ENCODE measurements around the gene ROBO1.

The ROBO1 gene

DNA sequence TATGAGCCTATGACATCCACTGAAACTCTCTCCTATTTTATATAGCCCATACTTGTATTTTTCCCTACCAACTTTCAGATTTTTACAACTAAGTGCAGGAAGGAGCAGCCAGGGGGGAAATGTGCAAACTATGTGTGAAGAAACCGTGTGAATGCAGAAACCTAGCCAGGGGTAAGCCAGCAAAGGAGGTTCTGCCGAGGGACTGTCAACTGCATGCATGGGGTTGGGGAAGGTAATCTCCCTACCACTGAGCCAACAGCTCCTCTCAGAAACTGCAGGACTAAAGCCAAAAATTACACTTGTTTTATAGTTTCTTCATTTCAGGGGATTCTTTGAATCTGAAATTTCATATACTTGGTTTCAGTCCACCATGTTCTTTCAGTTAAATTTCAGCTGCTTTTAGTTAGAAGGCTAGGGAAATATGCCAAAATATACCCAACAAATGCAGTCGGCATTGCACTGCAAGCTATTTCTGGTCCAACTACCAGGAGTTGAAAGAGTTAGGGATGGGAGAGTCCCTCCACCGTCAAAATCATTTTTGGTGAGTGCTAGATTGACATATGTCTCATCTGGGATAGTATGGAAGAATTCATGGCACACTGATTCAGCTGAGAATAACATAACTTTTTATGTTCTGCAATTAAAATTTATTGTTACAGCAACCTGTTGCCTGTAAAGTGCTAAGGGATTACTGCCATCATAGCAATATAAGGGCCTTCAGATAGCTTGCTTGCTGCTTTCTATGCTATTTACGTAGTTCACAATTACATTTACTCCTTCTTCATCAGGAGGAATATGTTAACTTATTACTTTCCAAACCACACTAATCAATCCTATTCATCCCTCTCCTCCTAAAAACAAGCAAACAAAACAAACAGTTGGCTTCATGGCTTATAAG, 904.2 kb downstream of the ROBO1 start:
- DNase-seq = no peak

DNA sequence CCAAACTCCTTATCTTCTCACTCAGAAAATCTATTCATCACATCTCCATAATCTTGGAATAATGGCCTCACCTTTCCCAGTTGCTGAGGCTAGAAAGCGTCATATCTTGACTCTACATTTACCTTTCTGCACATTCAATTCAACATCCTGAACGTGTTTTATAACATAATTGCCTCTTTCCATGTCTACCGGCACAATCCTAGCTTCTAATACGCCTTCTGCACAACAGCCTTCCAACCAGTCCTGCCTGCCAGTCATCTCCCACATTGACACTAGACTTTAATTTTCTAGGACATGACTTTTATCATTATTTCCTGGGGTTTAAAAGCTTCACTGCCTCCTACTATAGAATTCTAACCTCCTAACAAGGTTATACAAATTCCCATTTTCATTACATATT, 906.6 kb downstream of the ROBO1 start:
- no peak for DNase-seq

DNA sequence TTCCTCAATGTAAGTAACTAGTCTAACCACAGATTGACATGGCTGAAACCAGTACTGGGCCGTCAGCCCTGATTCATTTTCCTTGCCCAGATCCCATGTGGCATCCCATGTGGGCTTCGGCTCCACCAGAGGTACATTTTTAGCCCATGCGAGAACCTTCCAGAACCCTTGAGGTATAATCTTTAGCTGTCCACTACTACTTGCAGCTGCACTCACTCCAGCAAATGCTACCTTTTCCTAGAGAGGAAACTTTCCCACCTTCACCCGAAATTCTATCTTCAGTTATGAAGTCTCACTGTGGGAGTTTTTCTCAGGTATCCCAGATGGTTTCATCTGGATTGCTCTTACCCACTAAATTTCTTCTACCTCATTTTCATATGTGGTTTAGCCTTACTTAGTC, 907.2 kb downstream of the ROBO1 start:
- no peak for DNase-seq

DNA sequence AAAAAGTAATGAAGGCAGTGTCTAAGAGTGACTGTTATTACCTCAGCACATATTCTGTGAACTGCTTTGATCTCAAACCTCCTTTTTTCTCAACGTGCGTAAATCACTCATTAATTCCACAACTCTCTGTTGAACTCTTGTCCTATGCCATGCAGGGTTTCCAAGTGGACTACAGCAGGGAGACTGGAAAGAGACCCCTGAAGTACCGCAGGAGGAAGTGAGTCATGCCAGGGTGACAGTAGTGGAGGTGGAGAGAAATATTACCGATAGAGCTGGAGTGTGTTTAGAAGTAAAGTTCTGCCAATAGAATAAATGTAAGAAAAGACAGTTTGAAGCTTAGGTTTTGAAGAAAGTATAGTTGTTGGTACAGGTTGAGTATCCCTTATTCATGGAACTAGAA, 908.9 kb downstream of the ROBO1 start:
- no peak for DNase-seq

DNA sequence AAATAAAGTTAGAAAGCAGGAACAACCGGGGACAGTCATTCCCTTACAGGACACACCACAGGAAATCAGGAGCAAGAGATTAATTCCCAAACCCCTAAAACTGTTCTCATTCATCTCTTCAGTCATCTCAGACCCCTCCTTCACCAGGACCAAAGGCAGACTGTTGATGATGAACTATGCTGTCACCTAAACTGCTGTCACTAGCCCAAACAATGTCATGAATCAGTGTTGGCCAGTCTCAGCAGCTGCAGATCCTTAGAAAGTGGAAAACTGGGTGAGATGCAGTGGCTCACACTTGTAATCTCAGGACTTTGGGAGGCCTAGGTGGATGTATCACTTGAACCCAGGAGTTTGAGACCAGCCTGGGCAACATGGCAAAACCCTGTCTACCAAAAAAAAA, 909.6 kb downstream of the ROBO1 start:
- no peak for DNase-seq

DNA sequence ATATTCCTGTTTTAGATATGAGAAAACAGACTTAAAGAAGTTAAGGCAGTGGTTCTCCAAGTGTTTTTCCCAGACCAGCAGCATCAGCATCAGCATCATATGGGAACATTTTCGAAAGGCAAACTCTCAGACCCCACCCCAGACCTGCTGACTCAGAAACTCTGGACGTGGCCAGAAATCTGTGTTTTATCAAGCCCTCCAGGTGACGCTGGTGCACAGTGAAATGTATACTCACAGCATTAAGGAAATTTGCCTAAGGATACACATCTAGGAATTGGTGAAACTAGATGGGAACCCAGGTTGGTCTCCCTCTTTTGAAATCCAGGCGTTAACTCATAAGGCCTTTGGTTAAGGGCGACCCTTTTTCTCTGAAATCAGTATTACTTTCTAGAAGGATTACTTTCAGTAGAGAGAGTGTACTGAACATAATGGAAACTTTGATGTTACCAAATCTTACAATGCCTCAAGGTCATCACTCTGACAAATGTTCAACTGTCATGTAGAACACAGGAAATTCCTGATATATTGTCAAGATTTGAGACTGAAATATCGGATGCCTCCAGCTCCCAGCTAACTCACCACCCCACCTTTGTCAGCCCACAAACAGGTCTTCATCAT, 910.2 kb downstream of the ROBO1 start:
- DNase-seq = no peak

DNA sequence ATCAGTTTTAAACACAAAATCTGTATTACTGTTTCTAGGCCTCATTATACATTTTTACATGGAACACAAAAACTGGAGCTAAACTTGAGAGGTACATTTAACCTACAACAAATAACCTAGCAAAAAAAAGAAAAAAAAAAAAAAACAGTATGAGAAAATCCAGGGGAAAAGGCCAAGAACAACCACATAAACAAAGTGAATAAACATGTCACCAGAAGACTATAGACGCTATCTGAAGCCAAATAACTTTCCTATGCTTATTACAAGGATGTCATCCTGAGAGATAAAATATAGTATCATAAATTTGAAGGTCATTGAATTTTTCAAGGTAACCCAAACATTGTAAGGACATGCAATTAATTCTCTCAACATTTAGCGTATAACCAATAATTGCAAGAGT, 911.6 kb downstream of the ROBO1 start:
- no peak for DNase-seq

DNA sequence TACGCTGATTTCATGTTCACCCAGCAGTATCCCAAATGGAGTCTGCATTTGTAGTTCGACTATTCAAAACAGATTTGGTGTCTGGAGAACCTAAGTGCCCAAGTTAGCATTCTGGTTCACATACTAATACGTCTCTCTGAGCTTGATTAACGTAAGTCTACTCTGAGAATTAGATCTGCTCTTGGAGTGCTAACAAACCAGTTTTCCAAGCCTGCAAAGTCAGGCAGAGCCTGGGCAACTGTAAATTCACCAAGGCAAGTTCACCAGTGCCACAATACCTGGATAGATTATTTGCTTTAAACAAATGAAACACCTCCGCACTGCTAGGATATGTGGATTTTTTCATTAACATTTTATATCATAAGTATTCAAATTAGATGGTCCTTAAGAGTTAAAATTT, 912.6 kb downstream of the ROBO1 start:
- DNase-seq = no peak

DNA sequence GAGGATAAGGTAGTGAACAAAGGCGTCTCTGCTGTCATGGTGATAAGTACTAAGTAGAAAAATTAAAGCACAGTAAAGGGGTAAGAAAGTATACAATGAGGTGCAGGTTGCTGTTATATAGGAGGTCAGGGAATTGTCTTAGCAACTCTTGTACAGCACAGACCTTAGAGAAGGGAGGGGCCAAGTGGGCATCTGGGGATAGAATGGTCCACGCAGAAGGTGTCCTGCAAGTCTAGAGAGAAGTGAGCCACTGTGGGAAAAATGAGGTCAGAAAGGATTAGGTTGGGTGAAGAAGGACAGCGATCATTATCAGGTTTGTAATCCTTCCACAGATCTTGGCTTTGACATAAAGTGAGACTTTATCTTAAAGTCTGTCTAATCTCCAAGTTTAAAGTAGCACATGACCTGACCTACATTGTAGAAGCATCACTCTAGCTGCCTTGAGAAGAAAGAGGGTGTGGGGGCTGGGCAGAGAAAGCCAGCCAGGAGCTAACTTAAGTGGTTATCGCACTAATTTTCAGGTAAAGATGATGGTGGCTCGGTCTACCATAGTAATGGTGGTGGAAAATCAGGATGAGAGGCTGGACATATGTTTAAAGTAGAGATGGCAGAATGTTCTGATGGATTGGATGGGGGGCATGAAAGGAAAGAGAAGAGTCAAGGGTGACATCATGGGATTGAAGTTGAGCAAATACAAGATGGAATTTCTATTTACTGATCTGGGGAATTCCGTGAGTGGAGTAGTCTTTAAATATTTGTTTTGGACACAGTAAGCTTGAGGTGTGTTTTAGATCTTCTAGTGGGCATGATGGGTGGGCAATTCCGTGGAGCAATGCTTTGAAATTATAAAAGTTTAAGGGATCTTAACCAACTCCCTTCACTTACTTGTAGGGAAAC, 919.2 kb downstream of the ROBO1 start:
- no peak for DNase-seq

DNA sequence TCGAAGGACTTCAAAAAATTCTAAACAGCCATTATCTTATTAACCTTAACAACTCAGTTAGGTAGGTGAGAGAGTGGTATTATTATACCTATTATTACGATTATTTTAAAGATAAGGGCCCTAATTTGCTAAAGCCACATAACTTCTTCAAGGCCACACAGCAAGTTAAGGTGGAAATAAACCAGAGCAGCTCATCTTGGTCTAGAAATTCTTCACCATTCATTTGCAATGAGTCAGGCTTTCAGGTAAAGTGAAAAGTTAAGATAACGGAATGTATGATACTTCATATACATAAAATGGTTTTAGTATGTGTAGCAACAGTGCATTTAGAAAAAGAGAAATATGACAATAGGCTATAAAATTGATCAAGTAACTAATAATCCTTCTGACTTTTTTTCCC, 920.2 kb downstream of the ROBO1 start:
- DNase-seq = no peak

DNA sequence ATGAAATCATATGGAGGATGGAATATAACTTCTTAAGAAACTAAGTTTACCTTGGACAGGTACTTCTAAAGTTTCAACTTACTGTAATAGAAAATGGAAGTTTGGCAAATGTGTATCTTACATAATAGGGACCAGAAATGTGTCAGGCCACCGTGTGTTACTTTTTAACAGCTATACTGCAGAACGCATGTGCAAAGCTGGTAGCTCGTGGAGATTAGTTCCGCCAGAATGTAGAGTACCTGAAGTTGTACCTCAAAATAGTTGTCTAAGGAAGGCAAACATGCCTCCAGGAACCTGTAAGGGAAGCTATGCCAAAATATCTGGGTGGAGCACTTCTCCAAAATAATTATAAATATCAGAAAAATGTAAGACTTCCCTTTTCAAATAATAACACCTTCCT, 920.6 kb downstream of the ROBO1 start:
- no peak for DNase-seq

DNA sequence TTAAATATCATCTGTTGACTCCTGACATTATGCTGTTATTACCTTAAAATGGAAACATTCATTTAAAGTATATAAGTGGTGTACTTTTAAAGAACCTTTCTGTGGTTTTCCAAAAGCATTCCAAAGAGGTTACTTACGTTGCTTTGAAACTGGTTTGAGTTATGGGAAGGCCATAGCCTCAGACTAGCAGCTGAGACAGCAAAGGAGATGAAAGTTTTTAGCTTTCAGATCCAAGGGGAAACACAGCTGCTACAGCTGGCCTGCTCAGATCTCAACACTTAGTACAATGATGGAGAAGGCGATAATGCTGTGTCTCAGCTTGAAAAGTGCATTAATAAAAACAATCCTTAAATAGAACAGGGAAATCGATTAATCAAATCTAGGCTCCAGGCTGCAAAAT, 921.1 kb downstream of the ROBO1 start:
- DNase-seq = no peak

DNA sequence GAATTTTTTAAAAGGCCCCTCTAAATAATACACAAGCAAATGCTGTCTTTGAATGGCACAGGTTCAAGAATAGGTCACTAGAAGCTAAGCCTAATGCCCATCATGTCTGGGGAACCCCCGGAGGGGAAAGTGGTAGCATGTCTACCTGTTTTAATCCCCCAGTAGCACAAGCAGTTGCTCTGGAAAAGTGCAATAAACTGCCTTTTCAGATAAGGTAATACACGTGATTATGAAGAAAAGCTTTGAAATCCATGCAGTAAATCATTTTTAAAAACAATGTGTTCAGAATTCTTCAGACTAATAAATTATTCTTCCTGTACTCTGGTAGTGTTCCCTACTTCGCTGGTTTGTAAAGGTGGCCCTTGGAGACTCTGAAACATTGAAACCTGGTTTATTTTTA, 922.2 kb downstream of the ROBO1 start:
- DNase-seq = no peak

DNA sequence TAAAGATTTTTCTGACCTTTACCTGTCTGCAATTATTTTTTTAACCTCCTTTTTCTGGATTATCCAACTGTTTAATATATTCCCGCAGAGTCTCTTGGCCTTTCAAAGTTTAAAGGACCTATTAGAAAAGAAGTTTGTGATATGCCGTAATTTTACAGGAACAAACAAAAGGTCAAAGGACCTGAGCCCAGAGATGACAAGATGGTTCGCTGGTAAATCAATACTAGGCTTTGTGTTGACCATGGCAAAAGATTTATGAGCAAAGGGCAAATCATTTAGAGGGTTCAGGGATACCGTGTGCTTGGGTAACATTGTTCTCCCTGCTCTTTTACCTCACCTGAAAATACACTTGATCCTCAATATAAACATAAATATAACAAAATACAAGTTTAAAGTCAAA, 923.5 kb downstream of the ROBO1 start:
- DNase-seq = no peak

DNA sequence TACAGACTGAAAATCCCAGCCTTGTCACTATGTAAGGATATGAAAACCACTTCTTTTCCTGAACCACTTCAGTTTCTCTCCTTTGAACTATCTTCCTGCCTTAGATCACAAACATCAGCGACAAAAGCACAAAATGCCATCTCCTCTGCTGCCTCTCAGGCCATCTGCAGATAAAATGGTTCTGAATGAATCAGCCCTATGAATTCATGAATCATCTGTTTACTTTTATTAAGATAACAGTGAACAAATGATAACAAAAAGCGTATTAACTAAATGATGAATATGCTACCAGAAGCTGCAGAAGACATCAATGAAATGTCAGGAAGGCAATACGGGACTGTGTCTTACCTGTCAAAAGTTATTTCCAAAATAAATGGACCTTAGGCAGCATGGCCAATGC, 928.1 kb downstream of the ROBO1 start:
- DNase-seq = no peak

DNA sequence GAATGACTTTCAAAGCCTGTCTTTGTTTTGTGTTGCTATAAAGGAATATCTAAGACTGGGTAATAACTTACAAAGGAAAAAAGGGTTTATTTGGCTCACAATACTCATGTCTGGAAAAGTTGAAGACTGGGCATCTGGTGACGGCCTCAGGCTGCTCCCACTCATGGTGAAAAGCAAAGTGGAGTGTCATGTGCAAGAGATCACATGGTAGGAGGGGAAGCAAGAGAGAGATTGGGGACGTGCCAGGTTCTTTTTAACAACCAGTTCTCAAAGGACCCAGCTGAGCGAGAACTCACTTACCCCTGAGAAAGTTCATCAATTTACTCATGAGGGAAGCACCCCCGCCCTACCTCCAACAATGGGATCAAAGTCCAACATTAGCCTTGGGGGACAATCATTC, 929.4 kb downstream of the ROBO1 start:
- DNase-seq = no peak

DNA sequence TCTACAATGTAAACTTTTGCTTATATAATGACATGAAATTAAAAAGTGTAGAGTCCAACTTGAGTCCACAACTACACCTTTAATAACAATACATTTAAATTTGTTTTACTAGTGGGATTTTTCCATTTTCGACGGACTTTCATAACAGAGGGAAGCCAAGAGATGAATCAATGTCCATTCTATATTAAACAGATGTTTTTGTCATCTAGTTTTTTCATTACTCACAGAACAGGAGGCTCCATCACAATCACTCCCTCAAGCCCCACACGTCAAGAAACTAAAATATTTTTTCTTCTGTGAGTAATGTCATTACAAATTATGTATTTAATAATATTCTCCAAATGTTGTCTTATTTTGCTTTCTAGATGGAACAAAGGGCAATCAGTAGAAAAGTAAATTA, 932.9 kb downstream of the ROBO1 start:
- DNase-seq = no peak

DNA sequence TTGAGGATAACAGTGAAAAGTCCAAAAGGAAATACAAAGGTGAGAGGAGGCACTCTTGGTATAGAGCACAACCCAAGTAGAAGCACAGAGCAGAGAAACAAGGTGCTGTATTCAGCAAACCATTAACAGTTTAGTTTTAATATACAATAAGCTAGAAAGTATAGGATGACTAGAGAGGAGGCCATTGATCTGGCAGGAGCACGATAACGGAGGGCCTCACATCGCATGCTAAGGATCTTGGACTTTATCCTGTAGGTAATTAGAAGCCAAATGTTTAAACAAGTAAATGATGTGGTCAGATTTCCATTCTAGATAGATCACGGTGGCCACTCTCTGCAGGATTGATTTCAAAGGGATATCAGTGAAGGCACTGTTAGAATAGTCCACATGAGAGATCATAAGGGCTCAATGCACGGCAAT, 935.0 kb downstream of the ROBO1 start:
- no peak for DNase-seq

DNA sequence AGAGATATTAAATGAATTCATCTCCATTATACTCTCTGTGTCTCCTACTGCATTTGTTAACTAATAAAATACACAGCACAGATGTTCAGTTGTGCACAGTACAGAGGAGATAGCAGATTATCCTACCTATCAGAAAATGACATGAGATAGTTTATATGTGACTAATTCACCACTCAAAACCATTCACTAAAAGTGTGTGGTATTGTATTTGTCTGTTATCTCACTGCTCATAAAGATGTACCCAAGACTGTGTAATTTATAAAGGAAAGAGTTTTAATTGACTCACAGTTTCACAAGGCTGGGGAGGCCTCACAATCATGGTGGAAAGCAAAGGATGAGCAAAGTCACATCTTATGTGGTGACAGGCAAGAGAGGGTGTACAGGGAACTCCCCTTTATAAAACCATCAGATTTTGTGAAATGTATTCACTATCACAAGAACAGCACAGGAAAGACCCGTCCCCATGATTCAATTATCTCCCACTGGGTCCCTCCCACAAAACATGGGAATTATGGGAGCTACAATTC, 936.3 kb downstream of the ROBO1 start:
- DNase-seq = no peak

DNA sequence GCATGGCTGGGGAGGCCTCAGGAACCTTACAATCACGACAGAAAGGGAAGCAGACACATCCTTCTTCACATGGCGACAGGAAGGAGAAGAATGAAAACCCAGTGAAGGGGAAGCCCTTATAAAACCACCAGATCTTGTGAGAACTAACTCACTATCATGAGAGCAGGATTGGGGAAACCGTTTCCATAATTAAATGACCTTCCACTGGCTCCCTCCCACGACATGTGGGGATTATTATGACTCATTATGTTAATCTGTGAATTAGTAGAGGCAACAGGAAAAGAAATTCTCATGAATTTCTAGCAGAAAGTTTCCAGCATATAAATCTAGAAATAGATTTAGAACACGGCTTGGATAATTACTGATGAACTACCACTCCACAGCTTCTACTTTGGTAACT, 937.3 kb downstream of the ROBO1 start:
- DNase-seq = no peak

DNA sequence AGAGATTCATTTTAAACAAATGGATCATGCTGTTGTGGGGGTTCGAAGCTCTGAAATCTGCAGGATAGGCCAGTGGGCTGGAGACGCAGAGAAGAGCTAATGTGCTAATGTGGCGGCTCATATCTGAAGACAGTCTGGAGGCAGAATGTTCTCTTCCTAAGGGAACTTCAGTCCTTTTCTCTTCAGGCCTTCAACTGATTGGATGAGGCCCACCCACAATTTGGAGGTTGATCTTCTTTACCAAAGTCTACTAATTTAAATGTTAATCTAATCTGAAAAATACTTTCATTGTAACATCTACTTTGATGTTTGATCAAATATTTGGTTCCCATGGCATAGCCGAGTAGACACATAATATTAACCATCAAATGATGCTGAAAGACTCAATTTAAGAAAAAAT, 940.2 kb downstream of the ROBO1 start:
- DNase-seq = no peak

DNA sequence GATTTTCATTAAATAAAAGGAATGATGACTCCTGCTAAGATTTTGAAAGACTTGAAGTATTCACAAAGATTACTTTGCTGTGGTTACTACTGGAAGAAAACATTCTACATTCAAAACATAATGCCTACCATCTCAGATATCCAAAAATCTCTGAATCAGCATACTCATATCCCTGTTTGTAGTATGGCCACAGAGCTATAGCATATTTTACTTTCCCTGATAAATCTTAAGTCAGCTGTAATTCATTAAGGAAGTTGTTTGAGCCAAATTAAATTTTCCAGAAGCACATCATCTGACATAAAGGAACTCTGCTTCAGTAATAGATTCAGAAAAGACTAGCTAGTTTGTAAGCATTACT, 942.0 kb downstream of the ROBO1 start:
- DNase-seq = no peak

DNA sequence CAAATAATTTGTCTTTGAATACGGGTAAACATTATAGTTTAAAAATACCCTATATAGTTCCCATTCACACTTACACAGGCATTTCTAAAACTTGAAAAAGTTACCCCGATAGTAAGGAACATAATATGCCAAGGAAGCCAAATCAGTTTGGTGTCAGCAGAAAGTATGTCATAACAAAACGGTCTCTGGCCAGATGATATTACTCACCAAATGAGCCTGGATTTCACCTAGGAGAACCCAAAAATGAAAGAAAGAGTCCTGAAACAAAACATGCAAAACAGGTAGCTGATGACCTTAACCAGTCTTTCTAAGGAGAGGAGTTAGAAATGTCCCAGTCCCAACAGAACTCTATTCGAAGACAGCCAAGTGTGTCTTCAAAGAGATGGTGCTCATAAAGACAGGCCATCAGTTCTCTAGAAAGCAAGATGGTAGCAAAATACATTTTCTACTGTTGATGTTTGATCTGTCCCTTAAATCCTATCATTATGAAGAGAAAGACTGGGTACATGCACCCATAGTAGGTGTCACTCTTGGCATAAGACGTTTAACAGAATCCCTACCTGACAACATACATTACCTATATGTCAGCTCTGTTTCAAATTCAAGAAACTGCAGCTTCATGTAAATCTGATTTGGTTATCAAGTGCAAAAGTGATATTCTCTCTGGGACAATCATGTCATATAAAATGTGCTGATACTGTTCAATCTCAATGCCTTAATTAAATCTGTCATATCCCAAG, 942.5 kb downstream of the ROBO1 start:
- DNase-seq = no peak
